Right atrium auricular region (tissue), 2 donors: ENCODE measurements around the gene SRP72. TPM values are rescaled to one million over a fixed set of nuclear protein-coding genes. Genes with fewer than 3 reads are reported as not detected.

Experiments used
- DNase-seq: peaks from one replicate; pipeline ENCODE4 v3.0.0-alpha.2; 2019; ENCODE audit warnings: low spot score
- H3K27ac ChIP-seq, 2 donors: fragments of 200-600 bp; sonication (generic); 1 replicate in 1 of 2; 2 replicates in 1 of 2; pipeline ENCODE4 v1.5.1; 2016 to 2019
- H3K27me3 ChIP-seq, 2 donors: fragments of 200-600 bp; sonication (generic); one replicate each; pipeline versions ENCODE4 v1.5.1 to v1.6.0; 2017 to 2019
- H3K36me3 ChIP-seq: fragments of 200-600 bp; sonication (generic); one replicate; pipeline ENCODE4 v1.5.1; 2016
- H3K4me1 ChIP-seq, 2 donors: fragments of 200-600 bp; sonication (generic); one replicate each; pipeline versions ENCODE4 v1.5.1 to v1.6.0; 2017 to 2019
- H3K4me3 ChIP-seq, 2 donors: fragments of 200-600 bp; sonication (generic); 1 replicate in 1 of 2; 2 replicates in 1 of 2; pipeline ENCODE4 v1.5.1; 2017 to 2019; ENCODE audit warnings: mild to moderate bottlenecking in 1 of 2, moderate library complexity in 1 of 2
- H3K9me3 ChIP-seq, 2 donors: fragments of 200-600 bp; sonication (generic); one replicate each; pipeline ENCODE4 v1.5.1; 2019
- total RNA-seq, 2 donors: library from RNA; depleted of rRNA; stranded (reverse); fragments of >200 nt; gene quantifications; one replicate each; pipeline ENCODE4 v1.1.0, GENCODE V29; 2016
- TF ChIP-seq, protein P1 (sequence below), 2 donors: fragments of 200-600 bp; sonication (generic); IDR thresholded peaks; one replicate each; pipeline ENCODE4 v1.5.1; 2019; ENCODE audit warnings: antibody characterized with exemption in 2 of 2

The SRP72 gene
- total RNA-seq, 2 donors from 2014 or later, result 22.1 to 46.3 TPM

DNA sequence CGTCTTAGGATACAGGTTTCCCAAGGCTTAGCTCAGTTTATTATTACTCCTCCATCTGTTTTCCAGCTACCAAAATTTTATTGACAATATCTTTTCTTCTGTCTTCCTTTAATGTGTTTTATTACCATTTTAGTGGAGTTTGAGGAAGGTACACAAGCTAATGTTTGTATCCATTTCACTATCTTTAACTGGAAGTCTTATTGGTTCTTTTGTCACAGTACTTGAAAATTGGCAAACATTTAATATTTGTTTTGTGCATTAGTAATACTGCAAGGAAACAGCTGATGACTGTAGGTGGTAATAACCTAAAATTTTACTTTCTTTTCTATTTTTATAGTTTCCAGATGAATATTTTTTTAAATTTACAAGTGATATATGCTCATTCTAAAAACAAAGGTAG is 28.8 kb downstream of the SRP72 start:
- Histone ChIP-seq H3K36me3 (peaks cover 71% of the 10 kb centered on the region), H3K27me3 (no peaks in the 10 kb centered on the region), H3K27ac (no peak overlapping the region), H3K4me3 (no peak overlapping the region), H3K4me1 (no peaks in the 10 kb centered on the region), H3K9me3 (no peaks in the 10 kb centered on the region)
- TF ChIP-seq, protein P1, sequence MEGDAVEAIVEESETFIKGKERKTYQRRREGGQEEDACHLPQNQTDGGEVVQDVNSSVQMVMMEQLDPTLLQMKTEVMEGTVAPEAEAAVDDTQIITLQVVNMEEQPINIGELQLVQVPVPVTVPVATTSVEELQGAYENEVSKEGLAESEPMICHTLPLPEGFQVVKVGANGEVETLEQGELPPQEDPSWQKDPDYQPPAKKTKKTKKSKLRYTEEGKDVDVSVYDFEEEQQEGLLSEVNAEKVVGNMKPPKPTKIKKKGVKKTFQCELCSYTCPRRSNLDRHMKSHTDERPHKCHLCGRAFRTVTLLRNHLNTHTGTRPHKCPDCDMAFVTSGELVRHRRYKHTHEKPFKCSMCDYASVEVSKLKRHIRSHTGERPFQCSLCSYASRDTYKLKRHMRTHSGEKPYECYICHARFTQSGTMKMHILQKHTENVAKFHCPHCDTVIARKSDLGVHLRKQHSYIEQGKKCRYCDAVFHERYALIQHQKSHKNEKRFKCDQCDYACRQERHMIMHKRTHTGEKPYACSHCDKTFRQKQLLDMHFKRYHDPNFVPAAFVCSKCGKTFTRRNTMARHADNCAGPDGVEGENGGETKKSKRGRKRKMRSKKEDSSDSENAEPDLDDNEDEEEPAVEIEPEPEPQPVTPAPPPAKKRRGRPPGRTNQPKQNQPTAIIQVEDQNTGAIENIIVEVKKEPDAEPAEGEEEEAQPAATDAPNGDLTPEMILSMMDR (IDR thresholded peaks at IDR 0.05), result no peak
- no peak for DNase-seq

DNA sequence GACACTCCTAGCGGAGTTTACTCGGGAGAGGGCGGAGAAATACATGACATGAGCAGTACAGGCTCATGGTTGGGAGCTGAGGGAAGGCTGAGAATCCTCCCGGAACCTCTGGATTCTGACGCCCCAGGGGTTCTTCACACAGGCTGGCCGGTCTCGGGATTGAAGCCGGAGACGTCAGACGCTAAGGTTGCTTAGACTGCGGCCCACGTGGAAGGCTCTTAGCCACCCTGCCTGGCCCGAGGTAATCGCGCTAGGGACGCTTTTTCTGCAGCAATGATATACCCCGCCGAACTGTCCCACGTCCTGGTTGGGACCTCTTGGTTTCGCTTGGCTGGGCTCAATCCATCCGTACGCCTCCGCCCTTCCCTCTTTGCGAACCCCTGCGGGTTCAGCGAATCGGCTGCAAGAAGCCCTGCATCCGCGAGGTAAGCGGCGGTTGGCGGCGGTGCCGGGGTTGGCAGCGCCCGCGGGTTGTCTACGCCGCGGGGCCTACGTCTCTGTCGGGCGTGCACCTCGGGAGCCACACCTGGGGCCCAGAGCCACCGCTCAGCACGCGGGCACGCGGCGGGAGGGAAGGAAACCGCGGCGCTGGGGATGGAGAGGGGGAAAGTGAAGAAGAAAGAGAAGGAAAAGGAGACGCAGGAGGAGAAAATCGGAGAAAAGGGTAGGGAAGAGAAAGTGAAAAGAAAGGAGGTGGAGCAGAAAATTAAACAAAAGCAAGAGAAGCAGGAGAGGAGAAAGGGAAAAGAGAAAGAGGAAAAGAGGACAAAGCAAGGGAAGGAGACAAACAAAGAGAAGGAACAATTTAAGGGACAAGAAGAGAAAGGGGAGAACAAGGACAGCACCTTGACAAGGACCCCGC is 38.1 kb downstream of the SRP72 start, which contains the start of gene ARL9:
ARL9 (plus strand) TSS at position 523 of the 862 bp plus-strand sequence; CDS start at position 595, 72 bp downstream.
- peak; percentile 61 for DNase-seq
- H3K27ac ChIP-seq, result peak within 1 kb of the TSS; percentile 11 to 47

DNA sequence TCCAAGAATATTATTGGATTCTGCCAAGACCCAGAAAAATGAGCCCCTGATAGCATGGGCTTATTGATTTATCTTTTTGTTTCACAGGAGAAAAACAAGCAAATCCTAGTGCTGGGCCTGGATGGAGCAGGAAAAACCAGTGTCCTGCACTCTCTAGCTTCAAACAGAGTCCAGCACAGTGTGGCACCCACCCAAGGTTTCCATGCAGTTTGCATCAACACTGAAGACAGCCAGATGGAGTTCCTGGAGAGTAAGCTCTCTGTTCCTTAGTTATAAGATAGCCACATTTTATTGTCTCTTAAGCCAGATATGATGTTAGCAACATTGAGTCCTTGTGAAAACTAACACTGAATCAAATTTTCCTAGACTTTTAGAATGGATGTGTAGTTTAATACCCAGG is 43.7 kb downstream of the SRP72 start:
- H3K27me3 ChIP-seq, result no peaks in the 10 kb centered on the region
- no peaks in the 10 kb centered on the region for H3K36me3 ChIP-seq
- no peaks in the 10 kb centered on the region for H3K9me3 ChIP-seq
- no peak overlapping the region for H3K27ac ChIP-seq
- DNase-seq, result no peak
- TF ChIP-seq, protein P1 (IDR thresholded peaks at IDR 0.05), result no peak
- peaks cover 0 to 5% of the 10 kb centered on the region in 2 donors for H3K4me1 ChIP-seq
- no peak overlapping the region for H3K4me3 ChIP-seq

More for the DNA sequence above, 38.1 kb downstream of the SRP72 start, which contains the start of gene ARL9:
- peaks cover 0 to 19% of the 10 kb centered on the region in 2 donors for H3K4me1 ChIP-seq
- peaks cover 24% of the 10 kb centered on the region for H3K36me3 ChIP-seq
- peak within 1 kb of the TSS; percentile 42 to 52 for H3K4me3 ChIP-seq
- TF ChIP-seq, protein P1 (IDR thresholded peaks at IDR 0.05), result no peak
- H3K9me3 ChIP-seq, result no peaks in the 10 kb centered on the region
- H3K27me3 ChIP-seq, result no peaks in the 10 kb centered on the region

DNA sequence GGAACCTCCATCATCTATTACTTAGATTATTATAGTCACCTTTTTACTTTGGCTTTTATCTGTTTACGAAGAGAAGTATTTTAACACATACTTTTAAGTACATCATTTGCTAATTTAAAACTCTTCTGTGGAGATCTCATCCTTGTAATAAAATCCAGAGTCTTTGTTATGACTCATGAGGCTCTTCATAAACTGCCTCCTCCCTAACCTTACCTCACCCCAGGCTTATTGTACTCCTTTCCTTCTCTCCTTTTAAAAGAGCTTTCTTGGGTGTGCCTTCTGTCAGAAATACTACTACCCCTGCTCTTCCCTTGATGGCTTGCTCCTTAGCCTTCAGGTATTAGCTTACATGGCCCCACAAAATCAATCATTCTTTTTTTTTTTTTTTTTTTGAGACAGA is 44.7 kb downstream of the SRP72 start:
- no peaks in the 10 kb centered on the region for H3K36me3 ChIP-seq
- no peak for DNase-seq
- no peak overlapping the region for H3K27ac ChIP-seq
- H3K4me3 ChIP-seq, result no peak overlapping the region
- no peaks in the 10 kb centered on the region for H3K4me1 ChIP-seq
- H3K27me3 ChIP-seq, result no peaks in the 10 kb centered on the region
- no peaks in the 10 kb centered on the region for H3K9me3 ChIP-seq
- TF ChIP-seq, protein P1 (IDR thresholded peaks at IDR 0.05), result no peak

DNA sequence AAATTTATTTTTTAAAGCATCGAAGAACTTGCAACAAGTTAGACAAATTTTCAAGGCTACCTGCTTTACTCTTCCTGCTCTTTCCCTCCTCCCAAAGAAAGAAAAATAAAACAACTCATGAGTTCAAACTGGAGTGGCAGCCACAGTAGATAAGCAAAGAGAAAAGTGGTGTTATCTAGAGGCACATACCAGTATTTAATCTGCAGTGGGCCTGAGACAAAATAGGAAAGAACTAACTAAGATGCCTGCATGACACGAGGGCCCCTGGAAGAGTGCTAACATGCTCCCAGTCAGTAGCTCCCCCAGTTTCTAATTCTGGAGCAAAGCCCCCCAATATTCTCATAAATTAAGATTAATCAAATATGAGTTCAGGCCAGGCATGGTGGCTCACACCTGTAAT is 46.1 kb downstream of the SRP72 start:
- H3K9me3 ChIP-seq, result no peaks in the 10 kb centered on the region
- DNase-seq, result no peak
- H3K4me3 ChIP-seq, result no peak overlapping the region
- TF ChIP-seq, protein P1 (IDR thresholded peaks at IDR 0.05), result no peak
- no peaks in the 10 kb centered on the region for H3K36me3 ChIP-seq
- no peak overlapping the region for H3K27ac ChIP-seq
- H3K27me3 ChIP-seq, result no peaks in the 10 kb centered on the region
- H3K4me1 ChIP-seq, result no peaks in the 10 kb centered on the region
